GM18526 (cell line): ENCODE results near the gene ROS1.

Experiments used
- POLR2A ChIP-seq: IDR thresholded peaks from 3 replicates; pipeline ENCODE4 v1.6.1; 2011; ENCODE audit not compliant: insufficient read length; ENCODE audit errors: extremely low read depth

ROS1 gene

DNA sequence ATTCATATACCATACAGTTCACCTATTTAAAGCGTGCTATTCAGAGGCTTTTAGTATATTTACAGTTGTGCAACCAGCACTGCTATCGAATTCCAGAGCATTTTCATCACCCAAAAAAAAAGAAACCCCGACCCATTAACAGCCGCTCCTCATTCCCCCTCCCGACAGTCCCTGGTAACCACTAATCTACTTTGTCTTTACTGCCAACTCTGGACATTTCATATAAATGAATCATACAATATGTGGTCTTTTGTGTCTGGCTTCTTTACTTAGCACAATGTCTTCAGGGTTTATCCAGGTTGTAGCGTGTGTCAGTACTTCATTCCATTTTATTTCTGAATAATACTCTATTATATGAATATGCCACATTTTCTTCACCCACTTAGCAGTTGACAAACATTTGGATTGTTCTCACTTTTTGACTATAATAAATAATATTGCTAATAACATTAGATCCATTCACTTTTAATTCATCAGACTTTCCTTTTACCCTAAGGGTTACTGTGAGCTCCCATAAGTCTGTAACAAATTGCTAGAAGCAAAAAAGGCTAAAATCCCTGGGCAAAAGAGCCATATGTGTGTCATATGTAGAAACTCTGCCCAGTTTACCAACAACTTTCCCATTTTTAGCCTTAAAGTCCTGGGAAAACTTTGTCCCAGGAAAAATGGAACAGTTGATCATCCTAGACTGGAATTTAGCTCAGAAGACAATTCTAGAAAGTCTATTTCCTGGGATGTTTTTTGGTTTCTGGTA, 23.2 kb upstream of the ROS1 start:
- no peak for TF ChIP-seq POLR2A

DNA sequence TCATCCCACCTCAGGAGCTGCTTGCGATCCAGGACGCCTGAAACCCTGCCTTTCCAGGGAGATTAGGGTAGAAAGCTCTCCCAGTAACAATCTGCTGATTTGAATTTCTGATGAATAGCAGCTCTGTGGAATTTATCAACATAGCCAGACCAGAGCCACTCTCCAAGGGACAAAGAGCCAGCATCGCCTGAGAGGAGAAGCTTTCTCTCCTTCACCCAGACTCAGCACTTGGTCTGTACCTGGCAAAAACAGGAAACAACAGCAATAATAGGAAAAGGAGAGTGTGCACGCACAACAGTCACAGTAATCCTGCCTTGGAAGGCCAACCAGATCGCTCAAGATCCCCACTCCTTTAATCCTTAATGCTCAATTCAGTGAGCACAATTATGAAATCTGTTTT, 22.3 kb upstream of the ROS1 start:
- TF ChIP-seq POLR2A, result no peak

DNA sequence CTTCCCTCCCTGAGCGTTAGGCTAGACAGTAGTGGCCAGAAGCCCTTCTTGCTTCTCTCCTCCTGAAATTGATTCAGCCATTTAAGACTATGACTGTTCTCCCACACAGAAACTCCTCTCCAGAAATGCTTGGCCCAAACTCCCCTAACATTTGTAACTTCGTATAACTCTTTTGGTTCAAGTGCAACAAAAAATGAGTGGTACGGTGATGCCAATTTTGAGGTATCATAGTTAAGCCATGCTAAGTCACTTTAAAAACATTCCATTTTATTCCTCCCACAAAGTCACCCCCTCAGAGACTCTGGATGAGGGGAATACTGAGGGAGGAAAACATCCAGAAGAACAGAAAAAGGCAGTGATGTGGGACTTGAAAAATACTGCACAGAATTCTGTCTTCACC, 21.1 kb upstream of the ROS1 start:
- TF ChIP-seq POLR2A, result no peak

DNA sequence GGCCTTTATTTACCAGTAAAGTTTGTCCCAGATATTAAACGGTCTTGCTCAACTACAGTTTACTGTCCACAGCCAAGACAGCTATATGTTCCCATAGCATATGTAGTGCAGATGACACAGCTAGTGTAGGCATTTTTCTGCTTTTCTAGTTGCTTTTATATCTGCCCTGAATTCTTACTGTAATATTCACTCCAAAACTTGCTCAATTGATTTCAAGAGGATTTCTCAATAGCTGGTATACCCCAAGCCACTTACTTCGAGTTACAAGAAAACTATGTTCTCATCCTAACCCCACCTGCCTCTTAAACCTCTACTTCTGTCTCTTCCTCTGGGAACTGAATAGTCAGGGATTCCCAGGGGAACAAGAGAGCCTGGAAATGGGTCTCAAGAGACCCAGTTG, 18.9 kb upstream of the ROS1 start:
- no peak for TF ChIP-seq POLR2A

DNA sequence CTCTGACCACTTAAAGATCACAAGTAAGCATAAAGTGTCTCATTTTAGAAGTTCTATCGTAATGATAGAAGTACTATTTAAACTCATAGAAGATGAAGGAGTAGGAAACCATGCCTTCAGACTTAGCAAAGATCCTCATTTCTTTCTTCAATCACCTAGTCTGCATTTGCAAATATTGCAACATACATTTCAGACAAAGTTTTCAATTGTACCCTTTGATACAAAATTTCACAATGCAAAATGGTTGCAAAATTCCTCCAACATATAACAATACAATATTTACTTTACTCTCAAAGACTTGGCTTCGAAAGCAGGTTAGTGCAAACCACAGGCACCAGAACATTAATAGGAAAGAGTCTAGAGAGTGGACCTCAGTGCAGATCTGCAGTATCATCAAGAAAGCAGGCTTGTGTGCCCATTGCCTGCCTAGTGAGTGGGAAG, 16.1 kb upstream of the ROS1 start:
- no peak for TF ChIP-seq POLR2A

DNA sequence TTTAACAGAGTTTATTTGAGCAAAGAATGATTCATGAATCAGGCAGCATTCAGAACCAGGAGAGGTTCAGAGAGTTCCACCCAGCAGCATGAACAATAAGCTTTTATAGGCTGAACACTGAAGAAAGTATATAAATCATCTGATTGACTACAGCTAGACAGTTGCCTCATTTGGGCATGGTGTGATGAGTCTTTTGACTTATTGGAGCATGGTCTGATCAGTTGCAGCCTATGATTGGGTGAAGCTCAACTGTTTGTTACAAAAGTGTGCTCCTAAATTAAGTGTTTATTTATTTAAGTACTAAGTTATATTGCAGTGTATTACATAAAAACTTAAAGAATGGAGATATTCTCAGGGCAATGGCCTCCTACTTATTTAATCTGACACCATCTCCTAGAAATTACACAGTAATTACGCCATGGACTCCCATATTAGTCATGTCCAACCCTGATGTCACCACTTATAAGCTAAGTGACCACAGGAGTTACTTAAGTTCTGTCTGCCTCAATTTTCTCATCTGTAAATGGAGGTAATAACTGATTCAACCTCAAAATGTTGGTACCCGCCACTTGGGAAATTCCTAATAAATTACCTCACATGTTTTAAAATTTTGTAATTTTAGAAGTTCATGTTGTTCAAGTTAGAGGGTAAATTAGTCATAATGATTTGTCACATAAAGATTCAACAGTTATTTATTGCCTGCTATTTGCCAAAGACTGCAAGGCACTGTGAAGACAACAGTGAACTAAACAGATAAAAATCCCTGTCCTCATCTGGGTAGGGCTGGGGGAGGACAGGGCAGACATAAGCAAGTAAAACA, 15.2 kb upstream of the ROS1 start:
- TF ChIP-seq POLR2A, result no peak

DNA sequence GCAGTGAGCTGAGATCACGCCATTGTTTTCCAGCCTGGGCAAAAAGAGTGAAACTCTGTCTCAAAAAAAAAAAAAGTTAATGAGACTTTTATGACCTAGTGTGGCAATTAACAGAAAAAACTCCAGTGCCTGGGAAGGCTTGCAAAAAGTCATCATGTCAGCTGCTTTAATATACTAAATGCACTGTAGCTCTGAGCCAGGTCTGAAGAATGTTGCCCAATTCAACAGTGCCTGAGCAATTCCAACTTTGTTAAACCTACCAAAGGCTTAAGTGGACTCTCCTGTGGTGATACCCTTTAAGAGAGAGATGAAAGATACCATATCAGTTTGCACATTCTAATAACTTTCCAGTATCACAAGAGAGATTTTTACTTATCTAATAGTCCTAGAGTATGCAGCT, 6.5 kb upstream of the ROS1 start:
- TF ChIP-seq POLR2A, result no peak

DNA sequence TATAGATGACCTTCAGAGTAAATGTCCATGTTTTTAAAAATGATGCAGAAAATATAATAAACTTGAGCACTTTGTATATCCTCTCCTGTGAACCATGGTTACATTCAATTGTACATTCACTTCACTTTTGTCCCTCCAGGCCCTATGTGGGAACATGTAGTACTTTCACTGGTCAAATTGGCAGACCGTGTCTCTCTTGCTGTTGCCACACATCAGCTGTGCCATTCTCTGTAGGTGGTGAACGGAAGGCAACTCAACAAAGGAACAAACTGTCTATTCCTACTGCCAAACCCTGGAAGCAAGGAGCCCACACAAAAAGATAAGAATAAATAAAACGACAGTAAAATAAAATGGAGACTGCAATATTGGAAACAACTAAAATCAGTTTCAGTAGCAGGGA, 2.0 kb downstream of the ROS1 start:
- TF ChIP-seq POLR2A, result no peak

DNA sequence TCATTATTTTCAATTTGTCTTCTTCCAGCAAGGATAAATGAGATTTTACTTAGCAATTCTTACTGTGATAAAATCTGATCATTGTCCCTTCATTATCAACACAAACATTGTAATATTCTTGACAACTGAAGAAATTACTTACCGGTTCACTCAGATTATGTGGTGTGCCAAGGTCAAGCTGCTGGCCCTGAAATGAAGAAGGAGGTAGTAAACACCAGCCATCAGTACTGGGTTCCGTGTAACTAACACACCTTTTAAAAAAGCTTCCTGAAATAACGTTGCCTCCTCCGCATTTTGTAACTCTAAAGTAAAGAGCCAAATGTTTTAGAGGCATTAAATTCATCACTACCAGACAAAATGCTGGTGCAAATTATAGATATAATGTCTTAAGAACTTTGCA, 7.4 kb downstream of the ROS1 start:
- TF ChIP-seq POLR2A, result no peak

DNA sequence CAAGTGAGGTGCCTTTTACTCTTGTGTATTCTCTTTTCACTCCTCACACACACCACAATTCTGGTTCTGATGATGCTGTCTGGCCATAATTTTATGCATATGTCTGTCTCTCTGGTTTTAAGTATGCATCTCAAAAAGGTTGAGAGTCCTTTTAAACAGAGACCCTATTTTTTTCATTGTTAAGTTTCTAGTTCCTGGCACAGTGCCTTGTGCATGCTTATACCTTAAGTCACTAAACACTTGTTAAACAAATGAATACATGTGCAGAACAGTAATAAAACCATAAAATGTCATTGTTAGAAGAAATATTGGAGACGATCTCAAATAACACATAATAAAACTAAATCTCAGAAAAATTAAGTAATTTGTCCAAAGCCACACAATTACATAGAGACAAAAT, 7.9 kb downstream of the ROS1 start:
- no peak for TF ChIP-seq POLR2A

DNA sequence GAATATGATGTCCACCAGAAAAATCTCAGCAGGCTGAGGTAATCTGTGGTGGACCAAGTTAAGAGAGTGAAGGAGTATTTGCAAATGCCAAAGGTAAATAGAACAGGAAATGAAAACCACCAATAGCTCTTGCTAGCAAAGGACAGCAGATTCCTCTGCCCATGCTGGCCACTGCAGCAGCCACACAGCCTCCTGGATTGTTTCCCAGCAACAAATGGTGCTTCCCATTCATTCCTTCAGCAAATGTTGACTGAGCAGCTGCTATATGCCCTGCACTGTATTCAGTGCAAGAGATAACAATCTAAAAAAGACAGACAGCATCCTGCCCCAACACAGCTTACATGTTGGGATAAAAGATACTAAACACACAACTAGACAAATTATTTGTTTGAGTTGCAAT, 11.0 kb downstream of the ROS1 start:
- no peak for TF ChIP-seq POLR2A

DNA sequence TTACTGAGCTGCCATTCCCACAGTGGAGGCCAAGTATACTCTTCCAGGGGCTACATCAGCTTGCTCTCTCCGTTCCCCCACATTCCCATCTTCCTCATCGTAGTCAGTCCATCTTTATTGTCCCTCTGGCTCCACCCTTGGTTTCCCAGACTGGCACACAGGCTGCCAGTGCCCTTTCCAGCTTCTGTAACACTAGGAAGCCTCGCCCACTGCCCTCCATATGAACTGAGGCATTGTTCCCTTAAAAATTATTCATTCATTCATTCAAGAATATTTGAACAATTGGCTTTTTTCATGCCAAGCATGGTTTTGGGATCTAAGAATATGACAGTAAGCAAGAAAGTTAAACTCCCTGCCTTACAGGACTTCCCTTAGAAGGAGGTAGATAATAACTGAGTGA, 14.3 kb downstream of the ROS1 start:
- no peak for TF ChIP-seq POLR2A

DNA sequence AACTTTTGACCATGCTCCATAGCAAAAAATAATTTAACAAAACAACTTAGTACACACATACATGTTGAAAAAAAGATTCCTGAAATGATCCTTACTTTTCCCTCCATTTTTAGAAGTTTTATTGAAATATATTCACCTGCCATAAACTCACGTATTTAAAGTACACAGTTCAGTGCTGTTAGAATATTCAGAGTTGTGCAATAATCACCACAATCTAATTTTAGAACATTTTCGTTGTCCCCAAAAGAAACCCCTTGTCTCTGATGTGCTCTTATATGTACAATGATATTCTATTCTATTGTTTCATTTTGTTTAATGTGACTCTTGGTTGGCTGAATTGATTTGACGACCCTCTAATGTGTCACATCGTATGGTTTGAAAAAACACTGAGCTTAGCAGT, 15.9 kb downstream of the ROS1 start:
- no peak for TF ChIP-seq POLR2A

DNA sequence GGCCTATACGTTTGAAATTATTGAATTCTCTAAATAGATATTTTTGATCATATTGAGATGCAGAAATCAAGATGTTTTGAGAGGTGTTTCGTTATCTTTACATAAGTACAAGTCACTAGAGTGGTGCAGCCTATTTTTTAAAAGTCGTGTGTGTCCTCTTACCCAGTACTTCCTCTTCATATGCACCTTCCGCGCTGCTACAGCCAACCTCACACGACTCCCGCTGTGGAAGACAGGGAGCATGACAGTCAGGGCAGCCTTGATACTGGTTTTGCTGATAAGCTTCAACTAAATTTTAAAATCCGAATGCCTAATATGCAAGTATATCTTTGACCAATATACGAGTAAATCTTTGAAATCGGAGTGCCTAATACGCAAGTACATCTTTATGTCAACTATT, 16.3 kb downstream of the ROS1 start:
- no peak for TF ChIP-seq POLR2A

DNA sequence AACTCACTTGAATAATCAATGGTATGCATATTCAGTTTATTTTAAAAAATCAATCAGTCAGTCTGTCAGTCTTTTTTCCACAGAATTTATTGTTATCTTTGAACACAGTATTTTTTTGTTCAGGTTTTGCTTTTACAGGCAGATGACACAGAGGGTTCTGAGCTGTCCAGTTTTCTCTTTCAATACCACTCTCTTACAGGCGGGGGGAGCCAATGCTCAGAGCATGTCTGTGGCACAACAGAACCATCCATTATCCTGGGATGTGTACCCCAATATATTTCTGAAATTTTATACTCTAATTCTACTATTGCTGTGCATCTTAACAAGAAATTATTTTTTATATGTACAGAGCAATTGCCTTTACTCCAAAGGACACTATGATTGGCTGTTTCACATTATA, 21.2 kb downstream of the ROS1 start:
- TF ChIP-seq POLR2A, result no peak

DNA sequence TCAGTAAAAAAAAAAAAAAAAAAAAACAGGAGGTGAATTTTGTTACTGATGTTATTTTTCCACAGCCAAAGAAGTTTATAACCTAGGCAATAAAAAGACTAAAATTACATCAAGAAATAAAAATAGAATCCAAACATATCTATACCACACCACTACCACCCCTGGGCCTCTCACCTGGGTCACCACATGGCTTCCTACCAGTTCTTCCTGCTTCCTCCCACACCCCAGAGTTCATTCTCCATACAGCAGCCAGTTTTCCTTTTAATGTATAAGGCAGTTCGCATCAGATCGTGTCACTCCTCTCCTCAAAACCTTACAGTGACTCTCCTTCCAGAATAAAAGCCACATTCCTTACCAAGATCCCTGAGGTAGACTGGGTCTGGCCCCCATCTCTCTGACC, 23.9 kb downstream of the ROS1 start:
- TF ChIP-seq POLR2A, result no peak

DNA sequence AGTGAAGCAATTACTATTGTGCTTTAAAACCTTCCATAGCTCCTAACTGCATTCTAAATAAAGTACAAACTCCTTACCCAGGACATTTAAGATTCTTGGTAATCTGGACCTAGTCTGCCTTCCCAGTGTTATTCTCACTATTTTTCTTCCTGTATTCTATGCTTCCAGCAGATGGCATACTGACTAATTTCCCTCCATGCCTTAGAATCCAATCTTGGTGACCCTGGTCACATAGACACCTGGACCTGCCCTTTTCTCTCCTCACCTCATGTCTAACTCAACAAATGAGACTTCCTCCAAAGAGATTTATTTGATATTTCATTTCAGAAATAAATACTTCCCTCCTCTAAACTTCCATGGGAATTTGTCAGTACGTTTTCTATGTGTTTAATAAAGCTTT, 25.8 kb downstream of the ROS1 start:
- TF ChIP-seq POLR2A, result no peak
